ENCODE results near the gene TRIM59.

GRCh38 chr3:160498202-160498601, 48.6 kb upstream of the TRIM59 start:
- TF ChIP-seq CTCF (conservative IDR thresholded peaks at IDR 0.05; ENCODE audit: low read depth, low read length), result no peak
- no peak for TF ChIP-seq EZH2 (IDR thresholded peaks at IDR 0.05; ENCODE audit: low read length, unreplicated experiment)

Measured in PC-3 (cell line).